HG02981 (cell line): ENCODE results near the gene MST1R.

ENCODE experiments used
- ATAC-seq: cut with Tn5 transposase; IDR thresholded peaks from one replicate; pipeline ENCODE4 v1.9.1; 2021; ENCODE audit warnings: mild to moderate bottlenecking, moderate library complexity; ENCODE audit not compliant: unreplicated experiment

The MST1R gene

DNA sequence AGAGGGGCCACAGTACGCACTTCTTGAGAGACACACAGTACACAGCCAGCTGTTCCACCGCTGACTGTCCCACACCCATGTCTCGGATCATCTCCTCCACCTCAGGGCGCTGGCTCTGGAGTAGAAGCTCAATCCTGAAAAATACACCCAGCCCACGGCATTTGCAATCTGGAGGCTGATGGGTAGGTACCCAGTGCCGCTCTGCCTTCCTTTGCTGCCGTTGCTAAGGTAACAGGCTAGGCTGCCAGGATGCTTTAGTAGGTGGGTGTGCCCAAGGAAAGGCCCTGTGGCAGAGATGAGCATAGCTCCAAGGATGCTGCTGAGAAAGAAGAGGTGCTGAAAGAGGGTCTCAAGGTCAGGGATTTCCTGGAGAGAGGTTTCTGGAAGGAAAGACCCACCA lies 61.9 kb downstream of the MST1R start:
- ATAC-seq, result no peak

GRCh38 chr3:49841126-49841696 lies 62.5 kb downstream of the MST1R start:
- no peak for ATAC-seq

DNA sequence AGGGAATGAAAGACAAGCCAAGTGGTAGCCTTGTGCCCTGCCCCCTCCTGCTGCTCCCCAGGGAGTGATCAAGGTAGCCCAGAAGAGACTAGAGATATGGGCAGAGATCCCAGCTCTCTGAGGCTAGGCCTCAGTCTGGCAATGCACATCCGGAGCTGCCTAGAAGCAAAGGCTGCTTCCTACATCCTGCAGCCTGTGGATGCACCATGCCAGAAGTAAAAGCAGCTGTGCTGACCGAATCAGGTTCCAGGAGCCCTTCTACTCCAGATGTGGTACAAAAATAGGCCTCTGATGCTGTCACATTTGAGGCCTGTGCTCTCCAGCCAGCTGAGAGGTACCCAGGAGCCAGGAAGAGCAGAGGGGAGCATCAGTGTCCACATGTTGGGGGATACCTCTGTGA lies 63.3 kb downstream of the MST1R start:
- no peak for ATAC-seq

- ATAC-seq, result no peak
Observed at GRCh38 chr3:49839193-49839809, 64.4 kb downstream of the MST1R start.
